Vagina (tissue), 2 donors: ENCODE measurements around the gene GRAMD2B.

Source experiments
- POLR2A ChIP-seq, 2 donors: fragments of 450-650 bp; IDR thresholded peaks; one replicate each; pipeline ENCODE4 v1.6.1; 2017; ENCODE audit warnings: antibody characterized with exemption in 2 of 2, mild to moderate bottlenecking in 2 of 2, moderate library complexity in 2 of 2
- POLR2AphosphoS5 ChIP-seq, 2 donors: sonication (generic); formaldehyde crosslinking; IDR thresholded peaks; one replicate each; pipeline ENCODE4 v1.9.0; 2017; ENCODE audit warnings: antibody characterized with exemption in 2 of 2, mild to moderate bottlenecking in 2 of 2, low read depth in 1 of 2; ENCODE audit not compliant: insufficient read depth in 1 of 2
- TF ChIP-seq, protein P1 (sequence below), 3 experiments: fragments of 450-650 bp in 2 of 3; fragments of 200-600 bp in 1 of 3; sonication (generic) in 1 of 3; IDR thresholded peaks; one replicate each; pipeline ENCODE4 v1.5.1; 2017 to 2019; ENCODE audit warnings: antibody characterized with exemption in 3 of 3, mild to moderate bottlenecking in 2 of 3, moderate library complexity in 2 of 3

DNA sequence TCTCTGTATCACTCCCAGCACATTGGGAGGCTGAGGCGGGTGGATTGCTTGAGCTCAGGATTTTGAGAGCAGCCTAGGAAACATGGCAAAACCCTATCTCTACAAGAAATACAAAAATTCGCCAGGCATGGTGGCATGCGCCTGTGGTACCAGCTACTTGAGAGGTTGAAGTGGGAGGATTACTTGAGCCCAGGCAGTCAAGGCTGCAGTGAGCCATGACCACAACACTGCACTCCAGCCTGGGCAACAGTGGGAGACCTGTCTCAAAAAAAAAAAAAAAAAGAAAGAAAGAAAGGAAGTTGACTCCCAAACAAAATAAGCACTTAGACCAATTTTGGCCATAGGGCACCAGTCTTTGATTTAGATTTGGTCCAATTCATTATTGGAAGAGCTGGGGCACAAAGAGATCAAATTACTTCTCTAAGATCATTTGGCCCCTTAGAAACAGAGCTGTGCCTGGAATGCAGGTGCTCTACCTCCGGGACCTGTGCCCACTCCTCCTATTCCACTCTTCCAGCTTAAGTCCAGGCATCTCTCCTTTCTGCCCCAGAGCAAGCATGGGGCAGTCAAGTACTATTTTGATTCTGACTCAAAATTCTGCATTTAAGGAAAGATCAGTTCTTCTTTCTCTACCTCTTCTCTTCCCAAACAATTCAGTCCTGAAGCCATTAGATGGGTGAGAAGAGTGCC is 112.8 kb downstream of the GRAMD2B start:
- no peak for TF ChIP-seq POLR2A (IDR thresholded peaks at IDR 0.05)
- TF ChIP-seq POLR2AphosphoS5 (IDR thresholded peaks at IDR 0.05; ENCODE audit: insufficient read depth in 1 of 2, low read depth in 1 of 2), result no peak
- TF ChIP-seq, protein P1, sequence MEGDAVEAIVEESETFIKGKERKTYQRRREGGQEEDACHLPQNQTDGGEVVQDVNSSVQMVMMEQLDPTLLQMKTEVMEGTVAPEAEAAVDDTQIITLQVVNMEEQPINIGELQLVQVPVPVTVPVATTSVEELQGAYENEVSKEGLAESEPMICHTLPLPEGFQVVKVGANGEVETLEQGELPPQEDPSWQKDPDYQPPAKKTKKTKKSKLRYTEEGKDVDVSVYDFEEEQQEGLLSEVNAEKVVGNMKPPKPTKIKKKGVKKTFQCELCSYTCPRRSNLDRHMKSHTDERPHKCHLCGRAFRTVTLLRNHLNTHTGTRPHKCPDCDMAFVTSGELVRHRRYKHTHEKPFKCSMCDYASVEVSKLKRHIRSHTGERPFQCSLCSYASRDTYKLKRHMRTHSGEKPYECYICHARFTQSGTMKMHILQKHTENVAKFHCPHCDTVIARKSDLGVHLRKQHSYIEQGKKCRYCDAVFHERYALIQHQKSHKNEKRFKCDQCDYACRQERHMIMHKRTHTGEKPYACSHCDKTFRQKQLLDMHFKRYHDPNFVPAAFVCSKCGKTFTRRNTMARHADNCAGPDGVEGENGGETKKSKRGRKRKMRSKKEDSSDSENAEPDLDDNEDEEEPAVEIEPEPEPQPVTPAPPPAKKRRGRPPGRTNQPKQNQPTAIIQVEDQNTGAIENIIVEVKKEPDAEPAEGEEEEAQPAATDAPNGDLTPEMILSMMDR (IDR thresholded peaks at IDR 0.05), result no peak
